Fibroblast of the conjunctiva (primary cell): ENCODE results near the gene IL4R.

ENCODE experiments used
- DNase-seq: peaks from one replicate; pipeline ENCODE4 v3.0.0-alpha.2; 2010; ENCODE audit warnings: low read depth

Gene IL4R

DNA sequence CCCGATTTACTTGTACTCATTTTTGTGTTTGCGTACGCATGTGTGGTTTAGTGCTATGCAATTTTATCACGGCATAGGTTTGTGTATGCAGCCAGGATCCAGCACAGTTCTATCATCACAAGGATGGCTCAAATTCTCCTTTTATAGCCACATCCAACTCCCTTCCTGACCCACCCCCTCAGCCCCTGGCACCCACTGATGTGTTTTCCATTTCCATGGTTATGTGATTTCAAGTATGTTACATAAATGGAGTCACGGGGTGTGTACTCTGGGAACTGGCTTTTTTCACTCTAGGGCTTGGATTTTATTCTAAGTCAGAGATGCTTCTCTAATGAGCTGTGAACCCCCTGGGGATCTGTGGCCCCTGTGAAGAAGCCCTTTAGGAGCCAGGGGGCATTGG is 16.8 kb downstream of the IL4R start:
- peak; percentile 87 for DNase-seq

DNA sequence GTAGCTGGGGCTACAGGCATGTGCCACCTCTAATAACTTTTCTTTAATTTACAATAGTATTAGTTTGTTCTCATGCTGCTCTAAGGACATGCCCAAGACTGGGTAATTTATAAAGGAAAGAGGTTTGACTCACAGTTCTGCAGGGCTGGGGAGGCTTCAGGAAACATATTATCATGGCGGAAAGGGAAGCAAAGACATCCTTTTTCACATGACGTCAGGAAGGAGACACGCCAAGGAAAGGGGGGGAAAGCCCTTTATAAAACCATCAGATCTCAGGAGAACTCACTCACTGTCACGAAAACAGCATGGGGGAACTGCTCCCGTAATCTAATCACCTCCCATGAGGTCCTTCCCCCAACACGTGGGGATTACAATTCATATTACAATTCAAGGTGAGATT is 18.3 kb downstream of the IL4R start:
- DNase-seq = no peak

DNA sequence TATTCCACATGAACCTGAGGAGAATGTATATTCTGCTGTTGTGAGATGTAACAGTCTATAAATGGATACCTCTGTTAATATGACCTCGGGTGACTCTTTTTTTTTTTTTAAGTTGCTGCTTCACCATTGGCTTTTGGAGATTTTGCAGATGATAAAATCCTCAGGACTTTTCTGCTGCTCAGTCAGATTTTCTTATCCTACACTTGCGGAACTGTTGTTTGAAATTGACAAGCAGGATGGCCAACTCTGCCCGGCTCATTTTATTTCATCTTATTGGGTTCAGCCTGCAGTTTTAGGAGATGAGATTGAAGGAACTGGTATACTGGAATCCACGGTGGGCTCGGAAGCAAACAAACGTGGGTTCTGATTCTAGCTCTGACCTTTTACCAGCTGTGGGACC is 19.3 kb downstream of the IL4R start:
- DNase-seq = no peak

DNA sequence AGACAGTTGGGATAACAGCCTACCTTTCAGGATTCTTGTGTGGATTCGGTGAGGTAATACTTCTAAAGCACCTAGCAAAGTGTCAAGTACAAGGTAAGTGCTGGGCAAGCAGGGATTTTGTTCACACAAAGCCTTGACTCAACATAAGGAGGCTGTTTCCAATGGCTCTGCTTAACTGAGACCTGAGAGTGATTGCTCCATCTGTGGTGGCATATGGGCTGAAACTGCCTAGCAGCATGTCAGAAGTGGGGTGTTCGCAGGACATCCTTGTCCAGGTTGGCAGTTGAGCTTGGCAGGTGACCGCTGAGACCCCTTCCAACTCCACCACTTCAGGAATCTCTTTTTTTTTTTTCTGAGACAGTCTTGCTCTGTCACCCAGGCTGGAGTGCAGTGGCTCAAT is 19.8 kb downstream of the IL4R start:
- DNase-seq = no peak

DNA sequence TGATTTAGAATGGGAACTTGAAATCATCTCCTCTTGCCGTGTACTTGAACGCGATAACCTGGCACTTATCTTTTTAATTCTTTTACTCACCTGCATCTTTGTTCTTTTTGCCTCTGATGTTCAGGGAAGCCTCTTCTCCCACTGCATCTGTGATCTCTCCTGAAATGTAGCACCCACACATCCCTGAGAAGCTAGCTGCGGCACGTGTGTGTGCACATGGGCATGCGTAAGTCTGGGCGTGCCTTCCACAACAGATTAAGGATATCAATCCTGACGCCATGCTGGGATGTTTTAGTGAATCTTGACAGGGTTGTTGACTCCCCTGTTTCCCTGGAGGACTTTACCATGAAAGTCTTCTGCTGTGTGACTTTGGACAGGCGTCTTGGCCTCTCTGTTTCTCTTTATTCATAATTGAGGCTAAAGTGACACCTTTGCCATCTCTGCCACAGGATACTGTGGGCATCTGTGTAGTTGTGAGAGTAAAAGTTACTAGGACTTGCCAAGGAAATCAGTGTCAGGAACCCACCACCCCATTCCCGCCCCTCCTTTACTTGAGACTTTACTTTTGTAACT is 20.5 kb downstream of the IL4R start:
- DNase-seq = no peak

DNA sequence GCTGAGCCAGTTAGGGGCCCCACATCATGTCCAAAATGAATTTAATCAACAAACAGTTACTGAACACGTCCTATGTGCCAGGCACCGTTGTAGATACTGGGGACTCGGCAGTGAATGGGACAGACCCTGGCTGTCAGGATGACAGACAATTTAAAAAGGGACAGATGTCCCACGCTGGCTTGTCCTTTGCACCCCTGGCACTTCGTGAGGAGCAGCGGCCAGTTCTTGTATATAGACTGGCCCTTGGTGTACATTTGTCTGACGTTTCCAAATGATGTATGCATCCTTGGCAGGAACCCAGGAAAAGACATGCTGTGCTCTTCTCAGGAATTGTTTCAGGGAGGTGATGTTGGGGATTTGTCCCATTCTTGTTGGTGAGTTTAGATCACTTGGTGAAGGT is 21.1 kb downstream of the IL4R start:
- no peak for DNase-seq

DNA sequence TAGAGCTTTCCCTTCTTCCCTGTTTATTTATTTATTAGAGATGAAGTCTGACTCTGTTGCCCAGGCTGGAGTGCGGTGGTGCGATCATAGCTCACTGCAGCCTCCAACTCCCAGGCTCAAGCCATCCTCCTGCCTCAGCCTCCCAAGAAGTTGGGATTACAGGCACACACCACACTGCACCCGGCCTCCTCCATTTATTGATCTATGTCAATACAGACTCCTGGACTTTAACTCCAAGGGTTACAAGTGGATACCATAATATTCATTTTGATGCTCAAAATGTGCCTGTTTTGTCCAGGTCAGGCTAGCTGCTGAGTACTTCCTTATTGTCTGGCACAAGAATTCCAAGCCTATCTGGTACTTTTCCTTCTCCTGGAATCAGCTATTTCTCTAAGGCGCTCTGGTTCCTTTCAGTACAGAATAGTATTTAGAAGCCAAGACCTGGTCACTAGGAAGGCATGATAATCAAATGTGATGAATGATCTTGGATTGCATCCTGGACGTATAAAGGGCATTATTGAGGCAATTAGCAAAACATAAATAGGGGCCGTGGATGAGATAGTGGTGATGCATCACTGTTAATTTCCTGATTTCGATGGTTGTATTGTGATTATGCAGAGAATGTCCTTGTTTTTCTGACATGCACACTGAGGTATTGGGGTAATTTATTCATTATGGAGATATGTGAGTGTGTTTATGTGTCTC is 21.7 kb downstream of the IL4R start:
- DNase-seq = no peak

DNA sequence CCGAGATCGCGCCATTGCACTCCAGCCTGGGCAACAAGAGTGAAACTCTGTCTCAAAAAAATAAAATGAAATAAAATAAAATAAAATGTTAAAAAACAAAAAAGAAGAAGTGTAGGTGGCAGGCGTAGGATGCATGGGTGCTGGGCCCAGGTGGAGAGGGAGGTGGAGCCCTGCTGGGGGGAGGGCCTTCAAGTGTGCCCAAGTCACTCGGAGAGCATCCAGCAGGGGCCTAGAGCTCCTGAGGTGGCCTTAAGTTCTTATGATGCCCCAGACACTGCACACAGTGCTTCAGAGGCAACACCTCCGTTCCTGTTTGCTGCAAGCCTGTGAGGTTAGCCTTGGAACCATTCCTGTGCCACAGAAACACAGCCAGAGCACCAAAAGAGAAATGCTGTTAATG is 23.2 kb downstream of the IL4R start:
- DNase-seq = no peak

DNA sequence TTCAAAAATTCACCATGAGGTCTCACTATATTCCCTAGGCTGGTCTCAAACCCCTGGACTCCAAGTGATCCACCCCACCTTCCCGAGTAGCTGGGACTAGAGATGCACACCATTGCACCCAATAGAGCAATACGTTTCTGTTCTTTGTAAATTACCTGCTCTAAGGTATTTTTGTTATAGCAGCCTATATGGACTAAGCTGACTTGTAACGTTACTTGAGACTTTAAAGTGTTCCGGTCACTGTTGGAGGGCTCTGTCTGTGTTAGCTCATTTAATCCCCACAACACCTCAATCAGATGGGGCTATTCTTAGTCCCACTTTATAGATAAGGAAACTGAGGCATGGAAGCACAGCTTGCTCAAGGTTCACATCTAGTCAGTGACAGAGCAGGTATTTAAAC is 25.4 kb downstream of the IL4R start:
- DNase-seq = no peak

DNA sequence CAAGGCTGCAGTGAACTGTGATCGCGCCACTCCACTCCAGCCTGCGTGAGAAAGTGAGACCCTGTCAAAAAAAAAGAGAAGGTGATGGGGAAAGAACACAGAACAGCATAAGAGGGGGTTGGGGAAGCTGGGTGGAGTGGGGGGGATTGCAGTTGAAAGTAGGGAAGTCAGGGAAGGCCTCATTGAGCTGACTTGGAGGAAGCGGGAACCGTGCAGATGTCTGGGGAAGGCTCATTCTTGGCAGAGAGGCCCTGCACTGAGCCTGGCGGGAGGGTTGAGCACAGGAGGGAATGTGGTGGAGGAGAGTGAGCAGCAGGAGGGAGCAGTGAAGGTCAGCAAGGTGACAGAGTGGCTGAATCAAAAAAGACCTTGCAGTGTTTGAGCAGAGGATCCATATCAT is 26.9 kb downstream of the IL4R start:
- DNase-seq = no peak

DNA sequence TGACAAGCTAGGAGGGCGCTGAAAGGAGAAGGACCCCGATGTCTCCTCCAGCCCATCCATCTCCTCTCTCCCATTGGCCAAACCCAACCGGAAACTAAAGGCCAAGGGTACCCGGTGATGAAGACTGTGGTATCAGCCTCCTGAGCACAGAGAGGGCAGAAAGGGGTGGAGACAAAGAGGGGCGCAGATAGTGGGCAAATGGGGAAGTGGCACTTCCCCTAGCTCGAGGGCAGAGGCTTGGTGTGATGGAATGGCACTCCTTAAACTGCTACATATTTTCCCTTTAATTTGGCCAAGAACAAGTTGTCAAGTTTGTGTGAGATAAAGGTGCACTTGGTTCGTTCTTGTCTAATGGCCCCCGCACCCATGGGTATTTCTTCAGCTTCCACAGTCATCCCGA is 27.8 kb downstream of the IL4R start:
- DNase-seq = no peak

DNA sequence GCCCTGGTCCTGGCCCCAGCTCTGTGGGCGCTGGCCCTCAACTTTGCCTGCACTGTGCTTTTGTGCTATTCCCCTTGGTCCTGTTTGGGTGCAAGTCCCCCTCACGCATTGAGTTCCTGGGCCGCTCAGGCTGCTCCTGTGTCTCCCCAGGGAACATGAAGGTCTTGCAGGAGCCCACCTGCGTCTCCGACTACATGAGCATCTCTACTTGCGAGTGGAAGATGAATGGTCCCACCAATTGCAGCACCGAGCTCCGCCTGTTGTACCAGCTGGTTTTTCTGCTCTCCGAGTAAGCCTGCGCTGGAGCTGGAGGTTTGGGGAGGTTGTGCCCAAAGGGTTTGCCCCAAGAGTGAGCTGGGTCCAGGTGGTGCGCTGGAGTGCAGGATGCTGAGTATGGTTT is 28.2 kb downstream of the IL4R start:
- no peak for DNase-seq

DNA sequence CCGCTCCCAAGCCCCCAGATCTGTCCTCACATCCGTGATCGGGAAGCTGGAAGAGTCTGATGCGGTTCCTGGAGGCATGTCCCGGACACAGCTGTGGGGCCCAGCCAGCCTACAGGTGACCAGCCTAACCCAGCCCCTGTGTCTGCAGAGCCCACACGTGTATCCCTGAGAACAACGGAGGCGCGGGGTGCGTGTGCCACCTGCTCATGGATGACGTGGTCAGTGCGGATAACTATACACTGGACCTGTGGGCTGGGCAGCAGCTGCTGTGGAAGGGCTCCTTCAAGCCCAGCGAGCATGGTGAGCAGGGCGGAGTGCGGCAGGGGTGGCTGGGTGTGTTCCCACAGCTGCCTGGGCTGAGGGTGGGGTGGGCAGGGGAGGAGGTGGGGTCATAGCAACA is 30.9 kb downstream of the IL4R start:
- no peak for DNase-seq

DNA sequence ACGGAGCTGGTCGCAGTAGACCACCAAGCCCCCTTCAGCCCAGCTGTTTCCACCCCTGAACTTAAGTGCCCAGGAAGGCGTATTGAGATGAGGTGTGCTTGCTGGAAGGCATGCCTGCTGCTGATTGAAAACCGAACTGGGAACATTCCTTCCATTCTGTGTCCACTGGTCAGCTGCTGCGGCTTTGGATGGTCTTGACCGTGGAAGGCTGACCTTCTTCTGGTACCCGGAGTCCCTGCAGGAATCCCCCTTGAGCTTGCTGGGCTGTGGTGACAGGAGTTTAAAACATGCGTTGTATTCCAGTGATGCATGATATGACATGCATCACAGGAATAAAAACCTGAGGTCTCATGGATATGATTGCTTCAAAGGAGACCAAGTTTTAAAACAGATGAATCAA is 31.4 kb downstream of the IL4R start:
- no peak for DNase-seq

DNA sequence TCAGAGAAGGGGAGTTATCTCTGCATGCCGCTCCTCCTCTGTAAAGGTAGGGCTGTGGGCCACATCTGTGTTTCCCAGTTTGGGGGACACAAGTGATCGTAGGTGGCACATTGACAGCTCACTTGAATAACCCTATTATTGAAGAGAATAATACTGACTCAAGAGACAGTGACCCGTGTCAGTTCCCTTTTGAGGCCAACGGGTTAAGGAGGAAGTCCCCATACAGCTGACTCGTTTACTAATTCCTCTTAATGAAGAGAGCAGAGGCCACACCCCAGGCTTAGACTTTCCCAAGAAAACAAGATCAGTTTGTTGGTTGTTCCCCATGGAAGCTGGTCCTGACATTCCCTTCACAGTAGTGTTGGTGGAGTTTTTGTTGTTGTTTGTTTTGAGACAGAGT is 33.0 kb downstream of the IL4R start:
- DNase-seq = no peak

DNA sequence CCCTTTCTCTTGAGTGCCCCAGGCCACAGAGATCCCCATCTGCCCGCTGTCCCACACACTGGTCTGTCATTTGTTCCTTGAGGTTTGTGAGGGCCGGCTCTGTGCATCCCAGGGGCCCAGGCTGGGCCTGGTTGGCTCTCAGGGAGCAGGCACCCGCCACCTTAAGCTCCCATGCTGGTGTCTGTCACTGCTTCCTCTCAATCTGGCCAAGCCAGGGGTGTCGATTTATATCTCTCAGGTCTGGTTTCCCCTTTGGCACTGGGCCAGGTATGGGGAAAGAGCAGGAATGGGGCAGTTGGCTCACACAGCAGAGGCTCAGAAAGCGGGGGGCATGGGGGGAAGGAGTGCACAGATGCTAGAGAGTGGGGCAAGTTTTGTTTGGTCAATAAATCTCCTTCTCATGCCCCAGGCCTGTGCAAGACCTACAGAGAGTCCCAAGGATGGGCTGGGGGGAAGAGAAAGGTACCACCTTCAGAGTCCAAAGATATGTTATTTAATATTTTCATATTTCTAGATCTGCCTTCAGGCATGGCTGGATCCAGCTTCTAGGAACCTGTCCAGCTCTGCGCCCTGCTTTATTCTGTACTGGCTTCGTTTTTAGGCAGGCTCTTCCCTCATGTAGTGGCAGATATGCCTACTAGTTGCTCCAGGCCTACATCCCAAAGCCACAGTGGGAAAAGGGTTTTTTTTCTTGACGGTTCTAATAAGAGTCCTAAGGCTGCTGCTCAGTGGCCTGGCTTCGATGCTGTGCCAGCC is 34.3 kb downstream of the IL4R start:
- no peak for DNase-seq

DNA sequence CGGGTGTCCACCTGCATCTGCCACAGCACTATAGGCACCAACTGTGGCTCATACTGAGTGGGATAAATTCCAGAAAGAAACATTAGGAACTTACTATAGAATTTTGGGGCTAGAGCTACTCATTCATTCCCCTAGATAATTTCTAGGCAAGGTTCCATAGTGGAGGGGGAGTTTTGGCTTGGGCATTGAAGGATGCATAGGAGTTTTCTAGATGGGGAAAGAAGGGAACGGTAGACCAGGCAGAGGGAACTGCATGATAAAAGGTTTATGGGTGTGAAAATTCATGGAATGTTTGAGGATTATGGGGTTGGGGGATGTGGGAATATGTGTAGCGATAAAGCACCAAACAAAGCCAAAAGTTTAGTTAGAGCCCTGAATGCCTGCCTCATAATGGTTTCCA is 35.5 kb downstream of the IL4R start:
- DNase-seq = no peak

DNA sequence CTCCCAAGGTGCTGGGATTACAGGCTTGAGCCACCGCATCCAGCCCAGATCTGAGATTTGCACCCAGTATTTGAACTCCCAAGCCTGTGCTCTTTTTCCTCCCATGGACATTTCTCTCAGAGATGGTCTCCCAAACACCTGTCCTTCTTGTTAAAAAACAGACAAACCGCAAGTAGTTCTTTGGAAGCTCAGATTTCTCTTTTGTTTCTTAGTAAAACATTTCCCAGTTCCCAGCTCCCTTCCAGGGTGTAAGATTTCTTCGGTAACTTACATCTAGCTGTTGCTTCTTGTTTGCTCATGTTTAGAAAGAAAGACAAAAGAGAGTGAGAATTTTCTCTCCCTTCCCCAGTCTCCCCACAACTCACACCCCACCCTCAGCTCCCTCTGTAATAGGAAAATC is 36.2 kb downstream of the IL4R start:
- no peak for DNase-seq

DNA sequence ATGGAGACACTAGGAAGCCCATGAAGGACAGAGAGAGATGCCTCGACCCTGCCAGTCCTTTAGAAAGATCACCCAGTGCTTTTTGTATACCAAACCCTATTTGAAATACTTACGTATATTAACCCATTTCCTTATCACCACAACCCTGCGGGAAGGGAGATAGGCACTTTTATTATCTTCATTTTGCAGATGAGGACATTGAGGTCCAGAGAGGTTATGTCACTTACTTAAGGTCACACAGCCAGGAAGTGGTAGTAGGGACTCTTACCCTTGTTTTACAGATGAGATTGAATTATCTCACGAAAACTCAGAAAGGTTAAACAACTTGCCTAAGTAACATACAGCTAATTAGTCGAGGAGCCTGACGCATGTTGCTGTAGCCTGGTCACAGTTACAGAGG is 38.2 kb downstream of the IL4R start:
- no peak for DNase-seq

DNA sequence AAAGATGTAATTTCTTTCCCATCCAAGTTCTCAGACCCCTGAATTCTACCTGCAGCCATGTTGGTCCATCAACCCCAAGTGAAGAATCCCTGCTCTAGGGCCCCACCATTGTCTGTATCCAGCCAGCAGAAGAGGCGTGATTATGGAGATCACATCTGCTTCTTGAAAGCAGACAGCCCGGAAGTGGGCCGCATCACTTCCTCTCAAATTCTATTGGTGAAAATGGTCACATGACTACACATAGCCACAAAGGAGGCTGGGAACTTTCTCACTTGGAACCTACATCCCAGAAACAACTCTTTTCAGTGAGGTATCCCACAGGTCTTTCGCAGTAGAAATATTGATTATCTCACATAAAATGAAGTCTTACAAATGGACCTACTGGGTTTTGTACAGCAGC is 40.1 kb downstream of the IL4R start:
- no peak for DNase-seq

DNA sequence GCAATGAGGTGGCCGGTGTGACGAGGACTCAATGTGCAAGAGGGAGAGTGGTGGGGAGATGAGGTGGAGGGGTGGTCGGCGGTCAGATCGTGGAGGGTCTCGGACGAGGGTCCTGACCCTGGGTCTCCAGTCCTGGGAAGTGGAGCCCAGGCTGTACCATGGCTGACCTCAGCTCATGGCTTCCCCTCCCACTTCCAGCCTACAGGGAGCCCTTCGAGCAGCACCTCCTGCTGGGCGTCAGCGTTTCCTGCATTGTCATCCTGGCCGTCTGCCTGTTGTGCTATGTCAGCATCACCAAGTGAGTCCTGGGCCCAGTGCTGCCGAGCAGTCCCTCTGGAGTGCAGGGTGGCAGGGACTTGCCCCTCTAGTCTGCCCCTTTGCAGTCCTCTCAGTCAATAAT is 41.8 kb downstream of the IL4R start:
- DNase-seq = no peak

DNA sequence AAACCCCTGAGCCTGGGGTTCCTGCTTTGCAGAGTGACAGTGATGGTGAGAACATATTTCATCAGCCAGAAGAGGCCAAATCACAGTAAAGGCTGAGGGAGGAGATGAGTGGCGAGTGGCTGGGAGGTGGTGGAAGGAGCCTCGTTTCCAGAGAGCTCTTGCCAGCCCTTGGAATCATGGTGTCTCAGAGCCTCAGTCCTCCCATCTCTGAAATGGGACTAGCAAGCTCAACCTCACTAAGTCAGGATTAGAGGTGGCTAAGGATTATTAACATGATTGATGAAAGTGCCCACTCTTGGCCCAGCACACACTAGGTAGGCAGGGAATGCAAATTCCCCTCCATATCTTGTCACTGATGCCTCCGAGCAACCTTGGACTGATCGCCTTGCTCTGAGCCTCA is 43.0 kb downstream of the IL4R start:
- DNase-seq = no peak

DNA sequence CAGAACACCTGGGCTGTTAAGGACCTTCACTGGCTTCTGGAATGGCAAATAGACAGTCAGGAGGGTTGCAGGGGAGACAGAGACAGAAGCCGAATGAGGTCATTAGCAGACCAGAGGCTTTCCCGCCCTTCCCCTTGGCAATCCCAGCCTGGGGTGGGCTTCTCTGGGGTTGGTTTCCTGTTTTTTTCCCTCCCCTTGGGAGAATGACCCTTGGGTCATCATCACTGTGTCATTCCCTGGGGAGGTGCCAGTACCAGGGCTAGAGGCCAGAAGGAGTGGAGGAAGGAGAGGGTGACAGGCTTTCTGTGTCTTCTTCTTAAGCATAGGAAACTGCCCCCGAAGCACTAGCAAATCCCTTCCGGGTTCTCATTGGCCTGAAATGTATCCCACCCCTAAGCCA is 45.3 kb downstream of the IL4R start:
- DNase-seq = no peak

DNA sequence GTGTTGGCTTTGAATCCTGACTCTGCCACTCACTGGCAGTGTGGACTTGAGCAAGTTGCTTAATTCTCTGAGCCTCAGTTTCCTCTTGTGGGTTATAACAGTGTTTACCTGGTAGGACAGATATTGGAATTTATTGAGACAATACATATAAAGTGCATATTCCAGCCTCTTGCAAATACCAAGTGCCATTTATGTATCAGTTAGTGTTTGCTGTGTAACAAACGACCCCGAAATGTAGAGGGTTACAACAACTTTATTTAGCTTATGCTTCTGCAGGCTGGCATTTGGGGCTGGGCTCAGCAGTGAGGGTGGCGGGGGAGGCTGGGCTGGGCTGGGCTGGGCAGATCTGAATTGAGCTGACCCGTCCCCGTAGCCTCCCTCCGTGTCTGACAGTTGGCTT is 45.8 kb downstream of the IL4R start:
- DNase-seq = no peak
